H1 (cell line): ENCODE results near the gene HP1BP3. TPM values are rescaled to one million over a fixed set of nuclear protein-coding genes. Genes with fewer than 3 reads are reported as not detected.

Experiments used
- CTCF ChIA-PET: fragments of 300-600 bp; sonication (Branson Sonifier 250); formaldehyde crosslinking; loops from one replicate; lab custom pipeline; 2021; ENCODE audit not compliant: partially characterized antibody; lab: Charles Lee
- POLR2A ChIA-PET: fragments of 300-600 bp; sonication (Branson Sonifier 250); formaldehyde crosslinking; loops from one replicate; lab custom pipeline; 2021; ENCODE audit warnings: inconsistent platforms; ENCODE audit not compliant: partially characterized antibody; lab: Charles Lee
- DNase-seq, 2 experiments: peaks; one replicate each; pipeline versions ENCODE4 v3.0.0 to v3.0.0-alpha.2; 2010 to 2022; ENCODE audit warnings: low spot score in 2 of 2, low read depth in 1 of 2, mixed read lengths in 1 of 2
- FAIRE-seq: peaks from 2 replicates; lab custom pipeline; 2011; peaks lifted over from hg19 to GRCh38; lab: Jason Lieb, UNC
- H2AFZ ChIP-seq: 2 replicates; pipeline ENCODE4 v1.8.1; 2012; ENCODE audit warnings: low read length, inconsistent platforms
- H2AK5ac ChIP-seq: 2 replicates; pipeline ENCODE4 v1.6.1; 2013; ENCODE audit warnings: low read depth, low read length
- H2BK120ac ChIP-seq: replicated peaks from 2 replicates; pipeline ENCODE3; 2013; ENCODE audit warnings: low read depth, low read length, inconsistent platforms
- H2BK12ac ChIP-seq: 2 replicates; pipeline ENCODE4 v1.6.1; 2013; ENCODE audit warnings: low read depth, low read length
- H2BK15ac ChIP-seq: 2 replicates; pipeline ENCODE4 v1.6.1; 2013; ENCODE audit warnings: low read length
- H2BK20ac ChIP-seq: 2 replicates; pipeline ENCODE4 v1.6.1; 2013; ENCODE audit warnings: low read length
- H2BK5ac ChIP-seq: 2 replicates; pipeline ENCODE4 v1.6.1; 2013; ENCODE audit warnings: low read depth, low read length
- H3K14ac ChIP-seq: 2 replicates; pipeline ENCODE4 v1.6.1; 2013; ENCODE audit warnings: inconsistent platforms; ENCODE audit not compliant: insufficient read length
- H3K18ac ChIP-seq: 2 replicates; pipeline ENCODE4 v1.6.1; 2013; ENCODE audit warnings: low read length; ENCODE audit errors: extremely low read depth
- H3K23ac ChIP-seq: 2 replicates; pipeline ENCODE4 v1.6.1; 2013; ENCODE audit warnings: inconsistent platforms; ENCODE audit not compliant: insufficient read length
- H3K23me2 ChIP-seq: 2 replicates; pipeline ENCODE4 v1.6.1; 2013; ENCODE audit warnings: low read depth, low read length
- H3K27ac ChIP-seq: 2 replicates; pipeline ENCODE4 v1.6.1; 2011; ENCODE audit warnings: low read depth, low read length, inconsistent platforms
- H3K27me3 ChIP-seq, 4 experiments: replicated peaks in 1 of 4; 1 replicate in 1 of 4; 2 replicates in 3 of 4; pipeline versions ENCODE4 v1.6.1 to v1.8.1; 2011 to 2013; ENCODE audit warnings: low read length in 3 of 4, mild to moderate bottlenecking in 3 of 4, inconsistent platforms in 2 of 4, mixed read lengths in 2 of 4, moderate library complexity in 1 of 4; ENCODE audit not compliant: control insufficient read depth in 3 of 4, insufficient read depth in 3 of 4; ENCODE audit errors: extremely low read depth in 1 of 4
- H3K36me3 ChIP-seq, 4 experiments: 2 replicates each; pipeline versions ENCODE4 v1.6.1 to v1.8.1; 2011 to 2013; ENCODE audit warnings: mild to moderate bottlenecking in 4 of 4, low read length in 3 of 4, moderate library complexity in 2 of 4, control low read depth in 1 of 4, inconsistent platforms in 1 of 4; ENCODE audit not compliant: insufficient read depth in 4 of 4, control insufficient read depth in 2 of 4
- H3K4ac ChIP-seq: replicated peaks from 2 replicates; pipeline ENCODE3; 2013; ENCODE audit warnings: low read length, low read depth, mixed read lengths, inconsistent platforms; ENCODE audit not compliant: insufficient read length
- H3K4me1 ChIP-seq, 4 experiments: replicated peaks in 1 of 4; 1 replicate in 1 of 4; 2 replicates in 3 of 4; pipeline versions ENCODE4 v1.6.1 to v1.8.1; 2011 to 2013; ENCODE audit warnings: low read length in 3 of 4, inconsistent platforms in 2 of 4, mixed read lengths in 1 of 4; ENCODE audit not compliant: insufficient read depth in 4 of 4, control insufficient read depth in 3 of 4
- H3K4me2 ChIP-seq, 2 experiments: 2 replicates each; pipeline versions ENCODE4 v1.6.1 to v1.8.1; 2011 to 2013; ENCODE audit warnings: low read depth in 2 of 2, low read length in 2 of 2, control low read depth in 1 of 2, inconsistent platforms in 1 of 2, mild to moderate bottlenecking in 1 of 2; ENCODE audit not compliant: insufficient read depth in 1 of 2
- H3K4me3 ChIP-seq, 4 experiments: fragments of 200-600, 300-600 bp in 1 of 4; sonication (generic), shearing (Covaris generic), sonication (Bioruptor Twin) in 1 of 4; 2 replicates each; pipeline versions ENCODE4 v1.5.1 to v1.8.1; 2011 to 2016; ENCODE audit warnings: low read length in 4 of 4, low read depth in 3 of 4, control low read depth in 2 of 4, inconsistent platforms in 2 of 4, mild to moderate bottlenecking in 2 of 4, mixed read lengths in 1 of 4, moderate library complexity in 1 of 4; ENCODE audit not compliant: insufficient read depth in 2 of 4; ENCODE audit errors: extremely low read depth in 1 of 4
- H3K56ac ChIP-seq: replicated peaks from 2 replicates; pipeline ENCODE3; 2013; ENCODE audit warnings: low read depth, mild to moderate bottlenecking, mixed read lengths, low read length, inconsistent platforms; ENCODE audit not compliant: insufficient read length
- H3K79me1 ChIP-seq: 2 replicates; pipeline ENCODE4 v1.6.1; 2013; ENCODE audit warnings: low read depth, low read length, control low read depth
- H3K79me2 ChIP-seq, 2 experiments: 2 replicates each; pipeline versions ENCODE4 v1.6.1 to v1.8.1; 2012 to 2013; ENCODE audit warnings: low read length in 2 of 2, mild to moderate bottlenecking in 2 of 2, inconsistent platforms in 1 of 2; ENCODE audit not compliant: insufficient read depth in 2 of 2, control insufficient read depth in 1 of 2
- H3K9ac ChIP-seq, 4 experiments: replicated peaks in 1 of 4; 1 replicate in 1 of 4; 2 replicates in 3 of 4; pipeline versions ENCODE4 v1.6.1 to v1.8.1; 2011 to 2013; ENCODE audit warnings: low read depth in 3 of 4, low read length in 3 of 4, control low read depth in 2 of 4, mild to moderate bottlenecking in 2 of 4, moderate library complexity in 2 of 4, inconsistent platforms in 1 of 4; ENCODE audit errors: extremely low read depth in 1 of 4
- H3K9me3 ChIP-seq, 2 experiments: 2 replicates each; pipeline versions ENCODE4 v1.6.1 to v1.8.1; 2012 to 2013; ENCODE audit warnings: mild to moderate bottlenecking in 2 of 2, moderate library complexity in 2 of 2, control low read depth in 1 of 2, inconsistent platforms in 1 of 2, low read depth in 1 of 2, low read length in 1 of 2, mixed read lengths in 1 of 2; ENCODE audit not compliant: insufficient read depth in 2 of 2
- H4K20me1 ChIP-seq, 2 experiments: replicated peaks in 1 of 2; 2 replicates each; pipeline versions ENCODE3 to v1.8.1; 2011 to 2013; ENCODE audit warnings: inconsistent platforms in 2 of 2, low read length in 2 of 2, mild to moderate bottlenecking in 1 of 2; ENCODE audit not compliant: insufficient read depth in 2 of 2, control insufficient read depth in 1 of 2
- H4K5ac ChIP-seq: 2 replicates; pipeline ENCODE4 v1.6.1; 2013; ENCODE audit warnings: low read length, low read depth, mixed read lengths, inconsistent platforms; ENCODE audit not compliant: insufficient read length
- H4K8ac ChIP-seq: 2 replicates; pipeline ENCODE4 v1.8.0; 2013; ENCODE audit warnings: mild to moderate bottlenecking, moderate library complexity, low read length, inconsistent platforms; ENCODE audit not compliant: insufficient read depth; ENCODE audit errors: extremely low read depth
- H4K91ac ChIP-seq: replicated peaks from 2 replicates; pipeline ENCODE3; 2013; ENCODE audit warnings: low read length, mixed read lengths, inconsistent platforms; ENCODE audit not compliant: insufficient read length
- ATF2 ChIP-seq: IDR thresholded peaks from 2 replicates; pipeline ENCODE4 v1.6.1; 2012; ENCODE audit warnings: low read length, inconsistent platforms
- FOSL1 ChIP-seq: IDR thresholded peaks from 2 replicates; pipeline ENCODE4 v1.6.1; 2011; ENCODE audit warnings: mild to moderate bottlenecking, low read depth, low read length, moderate library complexity; ENCODE audit not compliant: insufficient read depth
- SAP30 ChIP-seq: fragments of 300-600 bp; sonication (generic); IDR thresholded peaks from 2 replicates; pipeline ENCODE4 v1.7.1; 2012; ENCODE audit warnings: low read length, moderate library complexity, mild to moderate bottlenecking, inconsistent platforms; ENCODE audit not compliant: insufficient read depth, insufficient replicate concordance
- ZNF274 ChIP-seq: IDR thresholded peaks from 2 replicates; pipeline ENCODE4 v1.7.0; 2012; ENCODE audit warnings: low read length, borderline replicate concordance; ENCODE audit errors: extremely low read depth
- WGBS, 2 experiments: shearing (Covaris generic) in 1 of 2; methylation state at CpG; one replicate each; pipeline versions ENCODE4 v1.1.6 to v1.1.7; 2013 to 2015; ENCODE audit warnings: low lambda C conversion rate in 2 of 2, mixed read lengths in 2 of 2, inconsistent platforms in 1 of 2, low coverage in 1 of 2, missing lambda C conversion rate in 1 of 2; ENCODE audit not compliant: insufficient replicate concordance in 2 of 2, insufficient coverage in 1 of 2, insufficient read length in 1 of 2; ENCODE audit errors: extremely low coverage in 1 of 2, missing lambda C conversion rate in 1 of 2; 5-methylcytosine and 5-hydroxymethylcytosine counted together
- polyA plus RNA-seq, 7 experiments: library from polyadenylated mRNA; depleted of rRNA in 3 of 7; stranded (reverse) in 5 of 7; unstranded in 2 of 7; fragments of >200 nt in 5 of 7; fragments of 200-250 nt in 2 of 7; gene quantifications; 1 replicate in 5 of 7; 2 replicates in 1 of 7; 4 replicates in 1 of 7; pipeline versions ENCODE4 v1.2.1 to v1.2.3, GENCODE V29; 2011 to 2013; ENCODE audit warnings: missing spikeins in 2 of 7, mixed read lengths in 2 of 7
- total RNA-seq: library from RNA; stranded (reverse); fragmentation: NEBNext Ultra II Directional; extraction: Animal tissue kit (Norgen Biotek cat#: 25700); gene quantifications from 2 replicates; pipeline ENCODE4 v1.2.1, GENCODE V29; 2021

HP1BP3 gene
- total and polyA plus RNA-seq, 2 of the 8 experiments (the other 6 are each of a cell fraction or from before 2014, with no cell fraction given), result 47.4 to 125 TPM

- Histone ChIP-seq H2BK20ac (no peak overlapping the region), H3K4me1 (no peaks in the 10 kb centered on the region), H4K91ac (no peak overlapping the region), H2BK120ac (no peak overlapping the region), H2AK5ac (no peak overlapping the region), H4K8ac (no peak overlapping the region), H3K9ac (no peak overlapping the region), H3K4me2 (no peak overlapping the region), H3K56ac (no peak overlapping the region), H3K36me3 (peaks cover 2 to 17% (median 3%) of the 10 kb centered on the region in 4 experiments; a peak in 5 of 8 replicates), H3K79me2 (no peaks in the 10 kb centered on the region), H2AFZ (no peak overlapping the region), H3K14ac (no peak overlapping the region), H3K18ac (no peak overlapping the region), H4K20me1 (peaks cover 0 to 2% of the 10 kb centered on the region in 2 experiments), H4K5ac (no peak overlapping the region), H3K27me3 (no peaks in the 10 kb centered on the region), H2BK12ac (no peak overlapping the region), H3K23ac (no peak overlapping the region), H3K79me1 (no peaks in the 10 kb centered on the region), H3K4ac (no peak overlapping the region), H3K9me3 (no peaks in the 10 kb centered on the region), H3K4me3 (no peak overlapping the region), H2BK5ac (no peak overlapping the region), H3K23me2 (no peaks in the 10 kb centered on the region), H2BK15ac (no peak overlapping the region), H3K27ac (no peak overlapping the region)
- ChIA-PET CTCF (interaction anchor here (0.6 to 1.3 kb wide), 4 partner anchors 8 to 303 kb away, joined by 3 to 4 read pairs (median 4); no protein-coding TSS in a partner anchor), POLR2A (interaction anchor here (0.7 kb wide), 1 partner anchor 25 kb away, joined by 3 read pairs; the partner anchor contains the start of gene HP1BP3)
- DNase-seq (no peak), FAIRE-seq (no peak)
- TF ChIP-seq ZNF274 (no peak), FOSL1 (no peak), ATF2 (no peak), SAP30 (no peak)
- whole genome bisulfite sequencing, 2 experiments, result 98% methylated on average over 5 of the region's 5 CpGs; no CpG with 5 or more reads in 1 of the 2 experiments
Observed at GRCh38 chr1:20811916-20812315, 24.8 kb upstream of the HP1BP3 start.
